Left lobe of liver (tissue), 2 donors: ENCODE measurements around the gene TTC19. TPM values are rescaled to one million over a fixed set of nuclear protein-coding genes. Genes with fewer than 3 reads are reported as not detected.
"Not testable (repeated sequence)": the region's sequence is repeated elsewhere in the genome, so short reads cannot be mapped to it uniquely, and the experiment has no call there.

Experiments
- ATAC-seq: fragments of 200-7000 bp; cut with Tn5 transposase; one replicate; pipeline ENCODE4 v1.9.1; 2020; ENCODE audit warnings: mild to moderate bottlenecking, moderate library complexity
- DNase-seq: peaks from one replicate; pipeline ENCODE4 v3.0.0-alpha.2; 2020; ENCODE audit warnings: low spot score
- total RNA-seq: library from RNA; stranded (reverse); gene quantifications from one replicate; pipeline ENCODE4 v1.2.1, GENCODE V29; 2021
- donor health status: DM: no; HTN: no; CAD: no; lungs with moderate emphysema.
- donor health status: DM: no; HTN: yes; CAD: no.

TTC19 gene
- total RNA-seq, 1 donor from 2014 or later: 23.6 TPM

DNA sequence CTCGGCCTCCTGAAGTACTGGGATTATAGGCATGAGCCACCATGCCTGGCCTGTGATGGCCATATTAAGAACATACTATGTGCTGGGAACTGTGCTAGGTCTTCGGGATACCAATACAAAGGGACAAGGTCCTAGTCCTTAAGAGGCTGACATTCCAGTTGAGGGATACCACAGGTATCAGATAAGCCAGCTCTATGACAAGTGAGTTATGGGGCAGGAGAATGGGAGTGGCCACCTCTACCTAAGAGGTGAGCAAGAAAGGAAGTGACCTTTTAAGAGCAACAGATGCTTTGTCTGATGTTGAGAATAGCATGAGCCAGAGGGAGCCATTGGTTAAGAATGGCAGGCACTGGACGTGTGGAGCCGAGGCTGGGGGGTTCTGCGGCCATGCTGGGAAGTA lies 27.7 kb upstream of the TTC19 start:
- no peak for DNase-seq
- ATAC-seq: no peak

DNA sequence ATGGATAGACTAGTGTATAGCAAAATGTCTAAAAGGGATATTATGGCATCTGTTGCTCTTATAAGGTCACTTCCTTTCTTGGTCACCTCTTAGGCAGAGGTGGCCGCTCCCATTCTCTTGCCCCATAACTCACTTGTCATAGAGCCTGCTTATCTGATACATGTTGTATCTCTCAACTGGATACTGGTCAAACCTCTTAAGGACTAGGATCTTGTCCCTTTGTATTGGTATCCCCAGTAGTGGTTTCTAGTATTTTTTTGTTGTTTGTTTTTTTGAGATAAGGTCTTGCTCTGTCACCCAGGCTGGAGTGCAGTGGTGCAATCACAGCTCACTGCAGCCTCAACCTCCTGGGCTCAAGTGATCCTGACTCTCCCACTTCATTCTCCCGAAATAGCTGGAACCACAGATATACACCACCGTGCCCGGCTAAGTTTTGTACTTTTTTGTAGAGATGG lies 27.1 kb upstream of the TTC19 start:
- ATAC-seq (no peak), DNase-seq (no peak)

DNA sequence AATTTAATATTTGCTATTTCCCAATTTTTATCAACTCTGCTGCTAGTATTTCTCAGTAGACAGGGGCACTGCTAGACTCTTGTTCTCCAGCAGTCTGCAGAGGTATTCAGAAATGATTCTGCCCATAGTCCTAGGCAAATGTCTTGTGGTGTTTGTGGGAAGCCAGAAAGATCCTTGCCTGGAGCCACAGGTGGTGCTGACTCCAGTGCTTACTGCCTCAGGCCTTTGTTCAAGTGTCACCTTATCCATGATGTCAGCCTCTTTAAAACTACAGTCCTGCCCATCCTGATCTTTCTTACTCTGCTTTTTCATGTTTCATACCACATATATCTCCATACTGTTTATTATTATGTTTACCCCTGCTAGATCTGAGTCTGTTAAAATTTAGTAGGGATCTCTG lies 26.6 kb upstream of the TTC19 start:
- no peak for DNase-seq
- ATAC-seq: no peak

DNA sequence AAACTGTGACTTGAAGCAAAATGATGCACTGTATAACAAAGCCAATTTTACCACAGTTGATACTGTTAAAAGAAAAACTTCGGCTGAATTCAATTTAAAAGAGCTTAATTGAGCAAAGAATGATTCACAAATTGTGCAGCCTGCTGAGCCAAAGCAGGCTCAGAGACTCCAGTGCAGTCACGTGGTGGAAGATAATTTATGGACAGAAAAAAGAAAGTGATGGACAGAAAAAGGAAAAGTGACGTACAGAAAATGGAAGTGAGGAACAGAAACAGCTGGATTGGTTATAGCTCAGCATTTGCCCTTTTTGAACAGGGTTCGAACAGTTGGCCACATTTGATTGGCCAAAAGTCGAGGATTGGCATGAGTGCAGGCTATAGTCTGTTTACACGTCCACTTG lies 25.8 kb upstream of the TTC19 start:
- DNase-seq: no peak
- ATAC-seq: no peak

DNA sequence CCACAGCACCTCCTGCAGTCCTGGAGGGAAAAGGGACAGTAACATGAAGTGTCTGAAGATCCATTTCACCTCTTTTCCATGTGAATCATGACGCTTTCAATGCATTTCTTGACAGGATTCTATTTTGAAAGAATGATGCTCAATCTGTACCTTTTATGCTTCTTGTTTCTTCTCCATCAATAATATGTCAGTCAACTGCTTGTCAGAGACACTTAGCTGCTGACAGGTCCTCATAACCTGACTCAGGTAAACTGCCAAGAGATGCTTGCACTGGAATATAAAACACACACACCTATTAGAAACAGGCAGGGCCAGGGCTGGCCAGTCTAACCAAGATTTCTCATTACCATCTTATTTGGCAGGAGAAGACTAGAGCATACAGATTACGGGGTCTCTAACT lies 21.7 kb upstream of the TTC19 start:
- DNase-seq (no peak), ATAC-seq (no peak)

DNA sequence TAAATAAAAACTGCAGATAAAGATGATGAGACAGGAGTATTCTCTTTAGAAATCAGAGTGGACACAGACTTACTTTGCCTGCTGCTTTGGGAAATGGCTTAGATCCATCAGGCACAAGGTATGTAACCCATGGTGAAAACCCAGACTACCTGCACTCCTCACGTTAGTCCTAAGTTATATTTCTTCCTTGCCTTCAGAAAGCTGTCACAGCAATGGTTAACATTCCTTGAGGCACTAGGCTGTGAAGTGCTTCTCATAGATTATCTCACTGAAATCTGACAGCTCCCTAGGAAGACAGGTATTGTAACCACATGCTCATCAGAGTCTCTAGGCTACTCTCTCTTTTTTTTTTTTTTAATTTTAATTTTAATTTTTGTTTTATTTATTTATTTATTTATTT lies 21.0 kb upstream of the TTC19 start:
- DNase-seq (no peak), ATAC-seq (no peak)

DNA sequence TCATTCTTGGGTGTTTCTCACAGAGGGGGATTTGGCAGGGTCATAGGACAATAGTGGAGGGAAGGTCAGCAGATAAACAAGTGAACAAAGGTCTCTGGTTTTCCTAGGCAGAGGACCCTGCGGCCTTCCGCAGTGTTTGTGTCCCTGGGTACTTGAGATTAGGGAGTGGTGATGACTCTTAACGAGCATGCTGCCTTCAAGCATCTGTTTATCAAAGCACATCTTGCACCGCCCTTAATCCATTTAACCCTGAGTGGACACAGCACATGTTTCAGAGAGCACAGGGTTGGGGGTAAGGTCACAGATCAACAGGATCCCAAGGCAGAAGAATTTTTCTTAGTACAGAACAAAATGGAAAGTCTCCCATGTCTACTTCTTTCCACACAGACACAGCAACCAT lies 20.6 kb upstream of the TTC19 start:
- not testable (repeated sequence) for DNase-seq, ATAC-seq

DNA sequence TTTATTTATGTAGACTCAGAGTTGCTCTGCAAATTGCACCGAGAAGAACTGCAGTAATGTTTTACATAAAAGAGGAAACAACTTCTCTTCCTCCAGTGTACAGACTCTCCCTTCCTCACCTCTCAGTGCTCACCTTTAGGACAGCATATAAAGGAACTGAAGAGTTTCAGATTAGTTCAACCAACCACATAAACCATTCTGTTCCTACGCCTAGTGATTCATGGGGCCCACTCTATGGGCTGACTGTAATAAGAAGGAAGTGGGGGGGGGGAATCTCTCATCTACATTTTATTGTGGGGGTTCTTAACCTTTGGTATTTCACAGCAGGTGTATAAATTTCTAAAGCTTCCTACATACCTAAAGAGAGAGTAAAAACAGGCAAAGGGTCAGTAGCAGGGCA lies 18.4 kb upstream of the TTC19 start:
- no peak for ATAC-seq
- DNase-seq: no peak

DNA sequence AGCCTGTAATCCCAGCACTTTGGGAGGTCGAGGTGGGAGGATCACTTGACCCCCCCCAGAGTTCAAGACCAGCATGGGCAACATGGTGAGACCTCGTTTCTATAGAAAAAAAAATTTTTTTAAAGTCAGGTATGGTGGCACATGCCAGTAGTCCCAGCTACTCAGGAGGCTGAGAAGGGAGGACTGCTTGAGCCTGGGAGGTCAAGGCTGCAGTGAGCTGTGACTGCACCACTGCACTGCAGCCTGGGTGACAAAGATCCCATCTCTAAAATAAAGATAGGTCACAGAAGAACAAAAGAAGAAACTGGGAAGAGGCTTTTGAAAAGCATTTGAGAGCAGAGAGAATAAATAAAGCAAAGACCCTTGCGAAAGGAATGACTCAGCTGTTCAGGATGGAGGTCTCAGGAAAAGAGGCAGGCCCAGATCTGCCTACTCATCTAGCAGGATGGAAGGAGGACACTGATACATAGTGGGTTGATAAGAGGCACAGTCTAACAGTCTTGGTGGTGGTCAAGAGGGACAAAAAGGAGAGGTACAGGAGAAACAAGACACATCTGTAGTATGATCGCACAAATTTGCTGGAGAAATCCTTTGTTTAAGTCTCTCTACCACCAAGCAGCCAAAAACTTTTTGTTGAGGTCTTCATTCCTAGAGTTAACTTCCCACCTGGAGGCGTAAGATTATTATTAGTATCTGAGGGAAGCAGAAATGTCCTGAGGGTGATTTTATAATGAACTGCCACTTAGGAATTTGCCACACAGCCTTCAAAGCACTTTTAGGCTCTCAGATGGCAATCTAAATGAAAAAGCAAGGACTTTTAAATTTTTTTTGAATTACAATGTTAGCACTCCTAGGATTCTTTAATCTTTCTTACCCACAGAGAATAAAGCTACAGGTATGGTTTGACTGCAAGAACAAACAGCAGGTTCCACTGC lies 17.7 kb upstream of the TTC19 start:
- no peak for DNase-seq
- no peak for ATAC-seq

DNA sequence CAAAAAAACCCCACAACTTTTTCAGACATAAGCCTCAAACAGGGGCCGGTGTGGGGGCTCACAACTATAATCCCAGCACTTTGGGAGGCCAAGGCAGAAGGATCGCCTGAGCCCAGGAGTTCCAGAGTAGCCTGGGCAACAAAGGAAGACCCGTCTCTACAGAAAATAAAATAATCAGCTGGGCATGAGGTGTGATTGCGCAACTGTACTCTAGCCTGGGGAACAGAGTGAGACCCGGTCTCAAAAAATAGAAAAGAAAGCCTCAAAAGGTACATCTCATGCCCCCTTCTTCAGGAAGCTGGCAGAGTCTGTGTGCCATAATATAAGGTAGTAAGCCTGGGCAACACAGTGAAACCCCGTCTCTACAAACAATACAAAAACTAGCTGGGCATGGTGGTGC lies 3.3 kb upstream of the TTC19 start:
- no peak for ATAC-seq
- DNase-seq: no peak

DNA sequence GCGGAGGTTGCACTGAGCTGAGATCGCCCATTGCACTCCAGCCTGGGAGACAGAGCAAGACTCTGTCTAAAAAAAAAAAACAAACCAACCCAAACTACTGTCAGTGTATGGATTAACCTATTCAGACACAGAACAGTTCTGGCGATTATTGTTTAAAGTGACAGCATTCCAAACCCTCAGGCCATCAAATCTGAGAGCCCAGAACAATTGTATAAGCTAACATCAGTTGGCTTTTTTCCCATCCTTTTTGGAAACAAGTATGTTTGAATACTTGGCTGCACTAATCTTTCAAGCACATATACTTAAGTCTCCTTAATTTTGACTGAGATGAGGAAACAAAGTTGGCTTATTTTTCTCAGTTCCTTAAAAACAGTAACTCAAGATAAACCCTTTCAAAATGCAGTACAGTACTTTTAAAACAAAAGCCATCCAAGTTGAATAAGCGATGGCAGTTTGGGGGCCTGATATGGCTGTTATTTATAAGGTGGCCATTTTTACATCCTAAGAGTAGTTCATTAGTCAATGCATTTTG lies 1.5 kb upstream of the TTC19 start:
- no peak for ATAC-seq
- no peak for DNase-seq

DNA sequence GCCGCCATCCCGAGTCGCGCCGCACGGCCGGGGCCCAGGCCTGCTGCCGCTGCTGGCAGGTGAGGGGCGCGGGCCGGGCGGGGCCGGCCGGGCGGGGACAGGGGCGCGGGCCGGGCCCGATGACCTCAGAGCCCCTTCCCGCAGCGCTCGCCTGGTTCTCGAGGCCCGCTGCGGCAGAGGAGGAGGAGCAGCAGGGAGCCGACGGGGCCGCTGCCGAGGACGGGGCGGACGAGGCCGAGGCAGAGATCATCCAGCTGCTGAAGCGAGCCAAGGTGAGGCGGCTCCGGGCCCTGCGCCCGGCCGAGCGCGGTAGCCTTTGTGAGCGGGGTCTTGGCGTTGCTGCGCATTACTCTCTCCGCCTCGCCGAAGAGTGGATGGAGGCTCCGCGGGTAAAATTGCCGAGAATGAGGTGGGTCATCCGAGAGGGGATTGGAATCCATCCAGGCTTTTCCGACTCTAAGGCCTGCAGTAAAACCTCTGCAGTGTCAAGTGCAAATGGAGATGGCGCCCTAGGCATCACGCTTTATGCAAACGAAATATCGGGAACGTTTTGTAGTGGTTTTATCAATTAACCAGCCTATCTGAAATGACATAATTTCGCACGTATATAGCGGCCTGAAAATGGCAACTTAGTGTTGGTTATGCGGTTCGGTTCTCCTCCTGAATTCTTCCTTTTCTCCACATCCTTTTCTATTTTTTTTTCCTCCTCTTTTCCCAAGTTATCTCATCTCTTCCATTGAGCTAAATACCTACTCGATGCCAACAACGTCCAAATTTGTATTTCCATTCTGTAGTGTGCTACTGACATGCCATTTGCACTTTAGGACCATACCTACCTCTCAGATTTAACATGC lies 577 bp downstream of the TTC19 start:
- DNase-seq: no peak
- peak; percentile 56 for ATAC-seq

DNA sequence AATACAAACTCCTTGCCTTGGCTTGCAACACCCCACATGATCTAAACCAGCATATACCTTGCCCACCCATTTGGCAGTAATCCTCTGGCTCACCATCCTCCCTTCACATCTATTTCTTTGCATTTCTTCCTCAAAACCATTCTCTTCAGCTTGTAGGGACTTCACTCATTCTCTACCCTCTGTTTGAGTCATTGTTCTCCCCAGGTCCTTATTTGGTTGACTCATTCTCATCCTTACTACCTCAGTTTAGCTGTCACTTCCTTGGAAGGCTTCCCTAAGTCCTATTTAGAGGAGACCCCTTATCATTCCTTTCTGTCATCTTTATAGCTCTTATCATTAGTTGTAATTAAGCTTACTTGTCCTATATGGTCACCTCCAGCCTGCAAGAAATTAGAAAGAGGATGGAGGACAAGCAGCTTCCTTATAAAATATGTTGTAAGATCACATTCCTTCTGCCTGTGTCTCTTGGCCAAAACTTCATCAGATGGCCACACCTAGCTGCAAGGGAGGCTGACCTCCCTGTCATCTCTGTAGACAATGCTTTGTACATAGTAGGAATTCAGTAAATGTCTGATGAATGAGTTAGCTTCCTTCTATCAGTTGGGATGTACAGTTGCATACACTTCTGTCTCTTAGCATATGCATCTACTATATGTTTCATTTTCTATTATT lies 1.7 kb downstream of the TTC19 start:
- ATAC-seq (no peak), DNase-seq (no peak)

DNA sequence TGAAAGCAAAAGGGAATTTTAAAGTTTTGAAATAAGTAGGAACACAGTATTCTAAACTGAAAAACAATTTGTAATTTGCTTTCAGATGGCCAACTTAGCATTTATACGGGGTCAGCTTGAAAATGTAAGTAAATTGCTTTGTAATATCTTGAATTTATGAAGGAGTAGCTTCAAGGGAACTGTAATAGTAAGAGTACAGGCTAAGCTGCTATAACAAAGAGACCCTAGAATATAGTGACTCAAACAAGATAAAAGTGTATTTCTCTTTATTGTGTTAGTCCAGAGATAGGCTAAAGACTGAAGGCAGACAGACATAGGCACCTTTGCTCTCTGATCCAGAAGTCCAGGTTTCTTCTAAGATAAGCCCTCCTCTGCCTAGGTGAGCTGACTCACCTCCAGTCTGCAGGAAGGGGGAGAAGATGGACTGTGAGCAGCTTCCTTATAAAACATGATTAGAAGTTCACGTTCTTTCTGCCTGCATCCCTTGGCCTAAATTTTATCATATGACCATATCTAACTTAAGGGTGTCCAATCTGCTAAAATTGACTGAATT lies 3.2 kb downstream of the TTC19 start:
- DNase-seq (no peak), ATAC-seq (no peak)

DNA sequence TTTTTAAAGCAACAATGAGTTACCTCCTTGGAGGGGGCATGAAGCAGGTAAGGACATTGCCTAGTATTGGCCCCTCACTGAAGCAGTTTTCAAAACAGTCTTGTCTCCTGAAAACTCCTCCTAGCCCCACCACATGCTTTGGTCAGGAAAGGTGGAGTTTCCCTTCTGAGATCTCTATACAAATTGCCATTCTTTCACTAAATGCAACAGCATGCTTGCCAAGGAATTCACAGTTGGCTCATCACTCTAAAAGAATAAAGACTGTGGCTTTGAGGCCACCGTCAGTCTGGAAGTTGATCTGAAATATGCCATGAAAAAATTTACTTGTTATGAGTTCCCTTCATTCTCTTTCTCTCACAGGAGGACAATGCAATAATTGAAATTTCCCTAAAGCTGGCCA lies 4.2 kb downstream of the TTC19 start:
- no peak for ATAC-seq
- no peak for DNase-seq

DNA sequence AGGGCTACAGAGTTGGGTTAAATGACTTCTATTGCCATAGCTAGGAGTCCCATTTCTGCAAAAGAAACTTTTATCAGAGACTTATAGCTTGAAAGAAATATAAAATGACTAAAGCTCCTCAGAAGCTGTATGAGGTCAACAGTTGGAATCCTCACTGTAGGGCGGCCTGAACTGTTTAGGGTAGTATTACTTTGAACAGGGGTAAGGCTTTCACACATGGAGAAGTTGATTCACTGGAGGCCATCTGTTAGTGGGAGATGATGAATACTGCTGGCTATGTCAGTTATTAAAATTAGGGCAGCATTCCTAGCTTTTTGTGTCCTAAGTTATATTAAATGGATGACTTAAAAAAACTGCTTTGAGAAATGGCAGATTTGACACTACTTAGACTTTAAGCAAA lies 6.0 kb downstream of the TTC19 start:
- DNase-seq: no peak
- no peak for ATAC-seq

DNA sequence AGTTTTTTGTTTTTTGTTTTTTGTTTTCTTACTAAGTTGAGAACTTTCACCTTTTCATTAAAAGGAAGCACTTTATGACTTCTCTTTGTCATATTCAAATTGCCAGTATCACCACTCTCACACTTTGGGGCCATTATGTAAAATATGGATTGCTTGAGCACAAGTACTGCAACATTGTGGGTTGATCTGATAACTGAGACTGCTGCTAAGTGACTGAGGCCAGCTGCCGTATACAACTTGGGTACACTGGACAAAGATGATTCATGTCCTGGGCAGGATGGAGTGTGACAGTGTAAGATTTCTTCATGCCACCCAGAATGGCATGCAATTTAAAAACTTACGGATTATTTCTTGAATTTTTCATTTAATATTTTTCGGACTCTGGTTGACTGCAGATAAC lies 7.8 kb downstream of the TTC19 start:
- DNase-seq (no peak), ATAC-seq (no peak)

DNA sequence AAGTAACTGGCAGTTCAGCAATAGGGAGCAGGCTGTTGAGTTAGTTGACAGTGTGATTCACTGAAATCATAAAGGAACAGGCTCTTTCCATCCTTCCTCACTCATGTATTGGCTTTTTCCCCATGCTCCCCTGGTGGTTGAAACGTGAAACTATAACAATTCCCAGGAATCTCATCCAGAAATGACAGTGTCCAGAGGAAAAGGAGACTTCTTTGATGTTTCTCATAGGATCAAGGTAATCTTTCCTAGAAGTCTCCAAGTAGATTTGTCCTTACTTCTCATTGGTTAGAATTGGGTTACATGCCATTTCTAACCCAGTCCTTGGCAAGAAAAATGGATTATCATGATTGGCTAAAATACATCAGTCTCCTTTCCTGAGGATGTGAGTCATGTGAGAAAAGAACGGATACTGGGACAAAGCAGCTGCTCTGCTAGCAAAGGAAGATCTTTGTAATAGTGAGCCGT lies 14.4 kb downstream of the TTC19 start:
- DNase-seq (no peak), ATAC-seq (peak; percentile 54)

DNA sequence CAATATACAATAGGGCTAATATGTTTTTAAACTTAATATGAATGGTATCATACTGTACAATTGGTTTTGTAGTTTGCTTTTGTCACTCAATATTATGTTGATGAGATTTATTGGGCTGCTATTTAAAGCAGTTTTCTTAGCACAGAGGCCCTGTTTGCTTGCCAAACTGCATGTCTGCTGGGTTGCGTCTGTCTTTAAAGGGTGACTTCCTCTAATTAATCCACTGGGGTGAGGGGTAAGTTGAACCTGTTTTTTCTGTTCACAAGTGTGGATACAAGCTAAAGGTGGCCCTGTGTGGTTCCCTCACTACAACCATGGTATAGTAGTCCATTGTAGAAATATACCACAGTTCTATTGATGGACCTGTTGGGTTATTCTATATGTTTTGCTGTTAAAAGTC lies 19.7 kb downstream of the TTC19 start:
- peak; percentile 13 for ATAC-seq
- DNase-seq: no peak

DNA sequence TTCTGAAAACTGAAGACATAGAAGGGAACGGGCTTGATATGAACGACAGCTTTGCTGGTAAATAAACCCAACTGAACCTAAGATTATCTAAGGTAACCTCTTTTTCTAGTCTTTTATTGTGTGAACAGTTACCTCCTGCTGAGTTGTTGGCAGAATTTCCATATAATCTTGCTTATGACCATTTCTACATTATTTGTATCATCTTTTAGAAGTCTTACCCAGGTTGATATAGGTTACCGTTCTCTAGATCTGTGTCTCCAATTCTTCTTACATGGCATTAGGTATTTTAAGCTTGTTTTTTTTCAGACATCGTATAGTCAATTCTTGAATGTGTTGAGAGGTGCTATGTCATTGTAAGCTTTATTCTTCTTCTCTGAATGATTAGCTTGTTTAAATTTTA lies 24.3 kb downstream of the TTC19 start:
- ATAC-seq: no peak
- DNase-seq: no peak

DNA sequence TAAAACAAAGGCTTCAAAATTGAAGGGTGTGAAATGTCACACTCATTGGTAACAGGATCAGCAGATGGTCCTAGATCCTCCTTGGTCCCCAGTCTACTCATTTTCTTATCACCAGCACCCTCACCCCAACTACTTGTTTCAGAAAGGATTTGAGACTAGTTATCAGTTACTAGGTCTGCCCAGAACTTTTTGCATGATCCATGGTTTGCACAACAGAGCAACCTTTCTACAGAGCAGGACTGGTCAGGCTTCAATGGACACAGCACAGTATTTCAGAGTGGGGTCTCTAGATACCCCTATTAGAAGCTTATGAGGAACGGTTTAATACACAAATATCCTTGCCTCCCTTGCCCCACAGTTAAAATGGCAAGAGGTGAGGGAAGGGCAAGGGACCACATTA lies 25.6 kb downstream of the TTC19 start:
- ATAC-seq (no peak), DNase-seq (no peak)
